ENCODE data around the gene BCL11A. TPM values are rescaled to one million over a fixed set of nuclear protein-coding genes. Genes with fewer than 3 reads are reported as not detected.

The BCL11A gene
- total RNA-seq, 1 donor from 2014 or later, result 0.67 TPM

DNA sequence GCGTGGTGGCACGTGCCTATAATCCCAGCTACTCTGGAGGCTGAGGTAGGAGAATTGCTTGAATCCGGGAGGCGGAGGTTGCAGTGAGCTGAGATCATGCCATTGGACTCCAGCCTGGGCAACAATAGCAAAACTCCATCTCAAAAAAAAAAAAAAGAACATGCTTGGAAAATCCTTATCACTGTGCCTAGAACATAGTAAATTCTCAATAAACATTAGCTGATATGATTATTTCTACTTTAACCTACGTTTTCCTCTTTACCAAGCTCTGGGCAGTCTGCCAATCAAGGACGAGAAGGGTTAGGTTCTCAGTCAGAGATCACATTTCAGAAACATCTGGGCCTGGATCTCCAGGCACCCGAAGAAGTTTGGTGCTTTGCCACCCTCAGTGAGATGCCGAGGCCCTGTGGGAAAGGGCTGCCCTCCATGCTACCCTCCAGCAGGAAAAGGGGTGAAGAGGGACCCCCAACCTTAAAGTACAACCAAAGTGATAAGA is 107.7 kb downstream of the BCL11A start:
- Histone ChIP-seq H3K4me1 (peaks cover 7% of the 10 kb centered on the region), H3F3A (ENCODE audit: low read depth) (no peaks in the 10 kb centered on the region), H3K79me2 (ENCODE audit: low read depth) (no peaks in the 10 kb centered on the region), H3K9ac (no peak overlapping the region), H3K9me3 (ENCODE audit: low read depth) (no peaks in the 10 kb centered on the region), H3K4me3 (no peak overlapping the region), H4K20me1 (ENCODE audit: low read depth) (no peaks in the 10 kb centered on the region), H3K27ac (no peak overlapping the region), H3K4me2 (no peak overlapping the region), H2AFZ (replicated peaks) (no peak overlapping the region), H3K36me3 (no peaks in the 10 kb centered on the region), H3K27me3 (no peaks in the 10 kb centered on the region)
- Mint-ChIP-seq H3K4me3 (no peak overlapping the region), H3K4me1 (peaks cover 10% of the 10 kb centered on the region), H3K27ac (no peak overlapping the region), H3K36me3 (no peaks in the 10 kb centered on the region), H3K9me3 (no peaks in the 10 kb centered on the region), H3K27me3 (ENCODE audit: insufficient read depth, low read depth) (peaks cover 8% of the 10 kb centered on the region)
- TF ChIP-seq, protein P1, sequence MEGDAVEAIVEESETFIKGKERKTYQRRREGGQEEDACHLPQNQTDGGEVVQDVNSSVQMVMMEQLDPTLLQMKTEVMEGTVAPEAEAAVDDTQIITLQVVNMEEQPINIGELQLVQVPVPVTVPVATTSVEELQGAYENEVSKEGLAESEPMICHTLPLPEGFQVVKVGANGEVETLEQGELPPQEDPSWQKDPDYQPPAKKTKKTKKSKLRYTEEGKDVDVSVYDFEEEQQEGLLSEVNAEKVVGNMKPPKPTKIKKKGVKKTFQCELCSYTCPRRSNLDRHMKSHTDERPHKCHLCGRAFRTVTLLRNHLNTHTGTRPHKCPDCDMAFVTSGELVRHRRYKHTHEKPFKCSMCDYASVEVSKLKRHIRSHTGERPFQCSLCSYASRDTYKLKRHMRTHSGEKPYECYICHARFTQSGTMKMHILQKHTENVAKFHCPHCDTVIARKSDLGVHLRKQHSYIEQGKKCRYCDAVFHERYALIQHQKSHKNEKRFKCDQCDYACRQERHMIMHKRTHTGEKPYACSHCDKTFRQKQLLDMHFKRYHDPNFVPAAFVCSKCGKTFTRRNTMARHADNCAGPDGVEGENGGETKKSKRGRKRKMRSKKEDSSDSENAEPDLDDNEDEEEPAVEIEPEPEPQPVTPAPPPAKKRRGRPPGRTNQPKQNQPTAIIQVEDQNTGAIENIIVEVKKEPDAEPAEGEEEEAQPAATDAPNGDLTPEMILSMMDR (IDR thresholded peaks at IDR 0.05), result no peak
- TF ChIP-seq EZH2phosphoT487 (IDR thresholded peaks at IDR 0.05), result no peak
- no peak for TF ChIP-seq EZH2 (IDR thresholded peaks at IDR 0.05)
- no peak for DNase-seq (ENCODE audit: low spot score)

DNA sequence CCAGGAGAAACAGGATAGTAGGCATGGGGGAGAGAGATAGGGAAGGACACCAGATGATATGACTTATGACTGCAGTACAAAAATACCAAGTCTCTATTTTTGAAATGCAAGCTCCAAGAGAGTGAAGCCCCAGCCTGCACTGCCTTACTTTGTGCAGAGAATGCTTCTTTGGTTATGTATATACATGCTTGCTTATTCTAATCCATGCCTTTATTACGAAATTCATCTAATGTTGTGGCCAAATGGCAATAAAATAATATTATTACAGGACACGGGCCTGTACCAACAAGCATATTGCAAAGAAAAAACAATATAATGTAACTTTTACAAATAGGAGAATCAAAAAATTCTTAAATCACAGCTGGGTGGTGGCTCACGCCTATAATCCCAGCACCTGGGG is 110.8 kb downstream of the BCL11A start:
- H3K27ac ChIP-seq, result no peak overlapping the region
- Mint-ChIP-seq H3K36me3 (no peaks in the 10 kb centered on the region), H3K9me3 (no peaks in the 10 kb centered on the region), H3K27me3 (ENCODE audit: insufficient read depth, low read depth) (peaks cover 6% of the 10 kb centered on the region), H3K4me3 (no peak overlapping the region), H3K4me1 (peaks cover 22% of the 10 kb centered on the region), H3K27ac (no peak overlapping the region)
- no peak for DNase-seq (ENCODE audit: low spot score)
- TF ChIP-seq EZH2 (IDR thresholded peaks at IDR 0.05) (no peak), EZH2phosphoT487 (IDR thresholded peaks at IDR 0.05) (no peak)
- TF ChIP-seq, protein P1 (IDR thresholded peaks at IDR 0.05), result no peak
- no peaks in the 10 kb centered on the region for H3K27me3 ChIP-seq
- no peaks in the 10 kb centered on the region for H3F3A ChIP-seq (ENCODE audit: low read depth)
- no peak overlapping the region for H3K9ac ChIP-seq
- no peaks in the 10 kb centered on the region for H3K36me3 ChIP-seq
- no peak overlapping the region for H2AFZ ChIP-seq (replicated peaks)
- H3K4me2 ChIP-seq, result no peak overlapping the region
- H3K4me1 ChIP-seq, result peaks cover 7% of the 10 kb centered on the region
- H4K20me1 ChIP-seq (ENCODE audit: low read depth), result no peaks in the 10 kb centered on the region
- no peaks in the 10 kb centered on the region for H3K9me3 ChIP-seq (ENCODE audit: low read depth)
- H3K79me2 ChIP-seq (ENCODE audit: low read depth), result no peaks in the 10 kb centered on the region
- H3K4me3 ChIP-seq, result no peak overlapping the region

DNA sequence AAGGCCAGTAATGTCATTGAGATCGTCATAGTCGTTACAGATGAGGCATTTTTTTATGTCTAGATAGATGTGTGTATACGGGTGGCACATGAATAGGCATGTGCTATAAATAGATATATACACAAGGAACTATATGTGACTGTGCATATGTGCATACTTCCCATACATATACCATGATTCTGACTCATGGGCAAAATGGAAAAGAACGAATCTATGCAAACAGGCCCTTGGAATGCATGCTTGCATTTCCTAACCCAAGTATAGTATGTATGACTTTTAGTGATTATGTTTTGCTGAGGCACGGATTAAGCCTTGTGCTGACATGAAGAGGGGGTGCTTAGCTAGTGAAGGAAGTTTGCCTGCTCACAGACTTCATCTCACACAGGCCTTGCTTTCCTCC is 111.7 kb downstream of the BCL11A start:
- no peak overlapping the region for H3K4me2 ChIP-seq
- no peak overlapping the region for H3K4me3 ChIP-seq
- DNase-seq (ENCODE audit: low spot score), result no peak
- H3F3A ChIP-seq (ENCODE audit: low read depth), result no peaks in the 10 kb centered on the region
- TF ChIP-seq EZH2 (IDR thresholded peaks at IDR 0.05), result no peak
- TF ChIP-seq, protein P1 (IDR thresholded peaks at IDR 0.05), result no peak
- TF ChIP-seq EZH2phosphoT487 (IDR thresholded peaks at IDR 0.05), result no peak
- Mint-ChIP-seq H3K4me1 (peaks cover 22% of the 10 kb centered on the region), H3K9me3 (no peaks in the 10 kb centered on the region), H3K36me3 (no peaks in the 10 kb centered on the region), H3K4me3 (no peak overlapping the region), H3K27me3 (ENCODE audit: insufficient read depth, low read depth) (peaks cover 6% of the 10 kb centered on the region), H3K27ac (no peak overlapping the region)
- no peak overlapping the region for H3K9ac ChIP-seq
- peaks cover 7% of the 10 kb centered on the region for H3K4me1 ChIP-seq
- H3K27ac ChIP-seq, result no peak overlapping the region
- H3K36me3 ChIP-seq, result no peaks in the 10 kb centered on the region
- H3K79me2 ChIP-seq (ENCODE audit: low read depth), result no peaks in the 10 kb centered on the region
- H3K27me3 ChIP-seq, result no peaks in the 10 kb centered on the region
- no peak overlapping the region for H2AFZ ChIP-seq (replicated peaks)
- H3K9me3 ChIP-seq (ENCODE audit: low read depth), result no peaks in the 10 kb centered on the region
- no peaks in the 10 kb centered on the region for H4K20me1 ChIP-seq (ENCODE audit: low read depth)

All from neural progenitor cell (in vitro differentiated cells).